Activated effector memory CD4-positive, alpha-beta T cell treated with anti-CD3 and anti-CD28 coated beads, Interleukin-2, amount 50 U/mL, for 16 hours (primary cell): Measurements from ENCODE around the gene STK4.

Source experiments
- DNase-seq: peaks from one replicate; pipeline ENCODE4 v3.0.0-alpha.2; 2020

STK4 gene

GRCh38 chr20:45091366-45091765 is 125.1 kb downstream of the STK4 start:
- DNase-seq = no peak

DNA sequence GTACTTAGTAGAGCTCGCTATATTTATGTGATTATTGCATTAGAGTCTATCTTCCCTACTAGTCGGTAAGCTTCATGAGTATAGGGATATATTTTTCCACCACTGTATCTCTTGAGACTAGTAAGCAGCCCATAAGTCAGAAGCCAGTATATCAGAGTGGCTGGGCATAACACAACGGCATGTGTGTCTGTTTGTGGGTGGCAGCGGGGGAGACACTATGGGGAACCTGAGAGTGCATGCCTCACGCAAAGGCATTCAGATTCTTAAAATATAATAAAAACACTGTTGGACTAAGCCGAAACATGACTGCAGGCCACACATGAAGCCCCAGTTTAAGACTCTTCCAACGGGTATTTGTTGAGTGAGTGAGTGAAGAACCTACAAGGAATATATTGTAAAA is 126.6 kb downstream of the STK4 start:
- DNase-seq = no peak

DNA sequence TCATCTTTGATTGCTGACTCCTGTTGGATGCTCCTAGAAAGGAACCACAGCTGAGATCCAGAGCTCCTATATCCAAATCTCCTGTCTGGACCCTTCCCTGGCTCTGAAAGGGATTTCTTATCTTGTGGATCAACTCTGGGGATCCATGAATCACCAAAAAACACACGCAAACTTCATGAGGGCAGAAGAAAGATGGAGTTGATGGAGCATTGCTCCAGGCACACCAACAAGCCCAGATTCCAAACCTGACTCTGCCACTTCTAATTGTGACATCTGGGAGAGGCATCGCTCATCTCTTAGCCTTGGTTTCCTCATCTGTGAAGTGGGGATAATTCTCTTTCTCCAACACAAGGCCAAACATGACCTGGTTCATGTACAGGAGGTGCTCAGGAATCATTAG is 127.9 kb downstream of the STK4 start:
- no peak for DNase-seq

DNA sequence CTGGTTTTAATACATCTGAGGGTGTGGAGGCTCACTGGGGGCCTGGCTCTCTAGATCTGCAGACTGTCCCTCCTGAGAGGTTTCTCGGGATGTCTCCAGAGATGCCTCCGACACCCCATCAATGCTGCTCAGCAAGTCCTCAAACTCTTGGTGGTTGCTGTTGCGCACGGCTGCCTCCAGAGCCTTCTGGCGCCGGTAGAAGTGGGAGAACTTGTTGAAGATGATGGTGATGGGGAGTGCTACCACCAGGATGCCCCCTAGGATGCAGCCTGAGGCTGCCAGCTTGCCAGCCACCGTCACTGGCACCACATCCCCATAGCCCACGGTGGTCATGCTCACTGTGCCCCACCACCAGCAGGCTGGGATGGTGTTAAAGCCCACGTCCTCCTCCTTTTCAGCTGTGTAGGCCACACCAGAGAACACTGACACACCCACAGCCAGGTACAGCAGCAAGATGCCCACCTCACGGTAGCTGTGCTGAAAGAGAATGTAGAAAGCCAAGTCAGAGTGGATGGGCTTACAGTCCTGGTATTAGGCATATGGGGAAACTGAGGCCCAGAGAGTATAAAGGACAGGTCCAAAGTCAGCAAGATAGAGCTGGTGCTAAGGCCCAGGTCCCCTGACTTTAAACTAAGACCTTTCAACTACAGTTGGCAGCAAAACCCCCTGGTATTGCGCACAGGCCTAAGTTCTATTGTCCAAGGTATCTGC is 128.7 kb downstream of the STK4 start:
- DNase-seq = no peak

DNA sequence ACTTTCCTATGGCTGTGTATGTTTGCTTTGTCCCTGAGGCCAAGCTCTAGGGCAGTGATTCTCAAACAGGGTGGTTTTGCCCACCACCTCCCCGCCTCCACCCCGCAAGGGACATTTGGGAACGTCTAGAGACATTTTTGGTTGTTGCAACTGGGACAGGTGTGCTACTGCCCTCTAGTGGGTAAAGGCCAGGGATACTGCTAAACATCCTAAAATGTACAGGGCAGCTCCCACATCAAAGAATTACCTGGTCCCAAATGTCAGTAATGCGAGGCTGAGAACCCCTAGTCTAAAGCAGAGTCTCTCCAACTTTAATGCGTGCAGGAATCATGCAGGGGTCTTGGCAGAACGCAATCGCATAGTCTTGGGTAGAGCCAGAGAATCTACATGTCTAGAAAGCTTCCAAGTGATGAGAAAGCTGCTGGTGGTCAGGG is 129.5 kb downstream of the STK4 start:
- DNase-seq = peak; percentile 78

- no peak for DNase-seq
These were observed 130.5 kb downstream of the STK4 start for GRCh38 chr20:45096781-45097180.

GRCh38 chr20:45097485-45098102 is 131.3 kb downstream of the STK4 start:
- peak; percentile 73 for DNase-seq

GRCh38 chr20:45098103-45098773 is 131.9 kb downstream of the STK4 start:
- DNase-seq = no peak

DNA sequence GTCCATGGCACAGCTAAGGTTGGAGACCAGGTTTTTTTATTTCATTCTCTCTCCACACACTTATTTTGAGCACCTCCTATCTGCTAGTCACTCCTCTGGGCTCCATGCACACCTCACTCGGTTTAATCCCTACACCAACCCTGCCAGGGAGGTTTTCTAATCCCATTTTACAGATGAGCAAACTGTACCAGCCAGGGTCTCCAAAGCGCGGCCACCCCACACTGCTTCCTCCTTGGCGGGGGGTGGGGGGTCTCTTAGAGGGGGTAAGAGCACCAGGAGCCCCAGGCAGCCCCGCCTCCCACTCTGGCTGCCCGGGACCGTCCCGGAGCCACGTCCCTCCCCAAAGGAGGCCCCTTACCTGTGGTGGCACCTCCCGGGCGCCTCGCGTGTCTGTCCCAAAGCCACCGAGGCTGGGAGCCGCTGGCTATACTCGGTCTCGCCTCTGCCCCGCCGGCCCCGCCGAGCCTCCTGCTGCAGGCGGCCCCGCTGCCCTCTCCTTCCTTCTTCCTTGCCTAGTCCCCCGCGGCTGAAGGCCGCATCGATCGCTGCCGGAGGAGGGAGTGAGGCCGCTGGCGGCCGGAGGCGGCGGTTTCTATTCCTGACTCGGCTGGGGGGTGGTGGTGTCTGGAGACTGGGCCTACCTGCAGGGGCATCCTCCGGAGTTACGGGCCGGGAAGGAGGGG is 134.4 kb downstream of the STK4 start, which contains the start of gene KCNS1:
Gene KCNS1, minus strand, starts transcription at position 565 of the 683 bp plus-strand sequence. CDS start 1,891 bp downstream, outside the sequence.
- no peak for DNase-seq

GRCh38 chr20:45101333-45101850 is 135.1 kb downstream of the STK4 start:
- DNase-seq = no peak

GRCh38 chr20:45103072-45103471 is 136.8 kb downstream of the STK4 start:
- DNase-seq = no peak

GRCh38 chr20:45104786-45105185 is 138.5 kb downstream of the STK4 start:
- no peak for DNase-seq

GRCh38 chr20:45105317-45105716 is 139.0 kb downstream of the STK4 start:
- DNase-seq = no peak

DNA sequence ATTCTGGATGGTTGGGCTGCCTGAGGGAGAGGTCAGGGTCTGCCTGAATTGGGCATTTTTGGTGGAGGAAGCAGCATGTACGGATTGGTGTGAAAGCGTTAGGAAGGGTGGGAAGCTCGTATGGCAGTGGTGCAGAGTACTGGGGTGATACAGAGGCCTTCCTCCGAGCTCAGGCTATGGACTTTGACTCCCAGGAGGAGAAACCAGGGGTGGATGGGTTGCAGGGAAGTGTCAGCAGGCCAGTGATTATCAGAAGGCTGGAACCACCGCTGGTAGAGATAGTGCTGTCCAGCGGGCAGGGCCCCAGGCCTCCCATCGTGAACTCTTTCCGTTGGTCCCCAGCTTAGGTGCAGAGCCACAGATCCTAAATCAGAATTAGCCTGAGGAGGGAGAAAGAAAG is 143.3 kb downstream of the STK4 start:
- no peak for DNase-seq

DNA sequence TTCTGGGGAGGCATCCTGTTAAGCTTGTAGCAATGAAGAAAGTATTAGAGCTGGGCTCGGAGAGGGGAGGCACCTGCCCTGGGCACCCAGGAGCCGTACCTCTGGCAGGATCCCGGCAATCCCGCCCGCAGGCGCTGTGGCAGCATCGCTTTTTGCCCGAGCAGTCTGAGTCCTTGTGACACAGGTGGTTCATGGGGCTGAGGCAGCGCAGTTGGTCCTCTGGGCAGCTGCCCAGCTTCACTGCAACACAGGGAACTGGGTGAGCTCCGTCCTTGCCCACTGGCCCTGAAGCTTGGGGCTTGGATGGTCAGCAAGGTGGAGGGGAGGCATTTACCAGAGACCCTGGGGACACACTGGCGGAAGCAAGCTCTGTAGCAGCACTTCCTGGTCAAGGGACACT is 144.0 kb downstream of the STK4 start:
- no peak for DNase-seq

DNA sequence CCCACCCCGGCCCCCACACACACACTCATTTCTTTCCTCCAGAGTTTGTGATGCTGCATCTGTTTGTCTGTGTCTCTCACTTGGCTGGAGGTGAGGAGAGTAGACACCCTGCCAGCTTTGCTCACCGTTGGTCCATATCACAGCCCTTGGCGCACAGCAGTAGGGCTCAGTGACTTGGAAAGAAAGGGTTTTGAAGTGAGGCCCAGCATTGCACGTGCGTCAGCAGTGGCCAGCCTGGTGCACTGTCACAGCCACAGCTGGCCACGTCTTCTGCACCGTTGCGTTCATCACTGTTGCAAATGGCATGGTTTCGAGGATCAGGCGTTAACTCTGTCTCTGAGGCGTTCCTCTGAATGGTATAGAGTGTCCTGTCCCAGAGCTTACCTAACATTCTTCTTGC is 145.0 kb downstream of the STK4 start:
- no peak for DNase-seq

DNA sequence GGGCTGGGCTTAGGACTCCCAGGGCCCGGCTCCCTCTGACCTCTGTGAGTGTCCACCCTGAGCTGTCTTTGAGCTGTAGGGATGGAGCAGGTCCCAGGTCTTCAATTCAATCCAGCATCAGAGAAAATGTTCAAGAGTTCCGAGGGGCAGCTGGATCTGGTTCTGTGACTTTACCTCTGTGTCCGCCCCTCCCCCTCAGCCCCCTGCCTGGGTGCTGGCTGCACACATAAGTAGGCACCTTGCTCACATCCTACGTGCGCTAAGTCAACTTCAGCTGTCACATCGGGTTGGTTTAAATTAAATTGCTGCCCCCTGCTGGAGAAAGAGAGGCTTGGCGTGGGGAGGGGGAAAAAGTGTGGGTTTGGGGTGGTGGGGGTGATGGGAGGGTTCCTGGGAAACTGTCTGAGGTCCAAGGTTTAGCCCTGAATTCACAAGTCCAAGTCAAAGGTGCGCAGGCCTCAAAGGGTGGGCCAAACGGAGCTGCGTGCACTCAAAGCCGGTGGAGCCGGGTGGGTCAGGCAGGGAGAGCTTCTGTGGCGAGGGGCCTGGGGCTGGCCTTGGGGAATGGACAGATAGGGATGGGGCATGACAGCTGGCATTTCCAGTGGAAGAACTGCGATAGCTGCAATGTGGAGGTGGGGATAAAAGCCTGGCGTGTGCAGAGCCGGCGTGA is 145.6 kb downstream of the STK4 start:
- no peak for DNase-seq

DNA sequence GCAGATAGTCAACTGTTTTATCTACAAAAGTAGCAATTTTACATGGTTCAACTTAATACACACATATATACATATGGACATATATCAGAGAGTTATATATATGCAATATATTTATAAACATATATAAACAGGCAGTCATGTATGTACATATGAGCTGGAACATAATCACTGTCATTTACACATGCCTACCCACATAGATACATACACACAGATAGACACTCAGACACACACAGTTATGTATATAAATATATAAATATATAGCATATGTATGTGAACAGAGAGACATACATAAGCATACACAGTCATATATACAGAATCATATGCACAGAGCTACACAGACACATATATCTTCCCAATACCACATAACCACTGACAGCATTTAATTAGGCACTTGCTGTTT is 146.4 kb downstream of the STK4 start:
- no peak for DNase-seq

GRCh38 chr20:45113865-45114264 is 147.6 kb downstream of the STK4 start:
- no peak for DNase-seq

DNA sequence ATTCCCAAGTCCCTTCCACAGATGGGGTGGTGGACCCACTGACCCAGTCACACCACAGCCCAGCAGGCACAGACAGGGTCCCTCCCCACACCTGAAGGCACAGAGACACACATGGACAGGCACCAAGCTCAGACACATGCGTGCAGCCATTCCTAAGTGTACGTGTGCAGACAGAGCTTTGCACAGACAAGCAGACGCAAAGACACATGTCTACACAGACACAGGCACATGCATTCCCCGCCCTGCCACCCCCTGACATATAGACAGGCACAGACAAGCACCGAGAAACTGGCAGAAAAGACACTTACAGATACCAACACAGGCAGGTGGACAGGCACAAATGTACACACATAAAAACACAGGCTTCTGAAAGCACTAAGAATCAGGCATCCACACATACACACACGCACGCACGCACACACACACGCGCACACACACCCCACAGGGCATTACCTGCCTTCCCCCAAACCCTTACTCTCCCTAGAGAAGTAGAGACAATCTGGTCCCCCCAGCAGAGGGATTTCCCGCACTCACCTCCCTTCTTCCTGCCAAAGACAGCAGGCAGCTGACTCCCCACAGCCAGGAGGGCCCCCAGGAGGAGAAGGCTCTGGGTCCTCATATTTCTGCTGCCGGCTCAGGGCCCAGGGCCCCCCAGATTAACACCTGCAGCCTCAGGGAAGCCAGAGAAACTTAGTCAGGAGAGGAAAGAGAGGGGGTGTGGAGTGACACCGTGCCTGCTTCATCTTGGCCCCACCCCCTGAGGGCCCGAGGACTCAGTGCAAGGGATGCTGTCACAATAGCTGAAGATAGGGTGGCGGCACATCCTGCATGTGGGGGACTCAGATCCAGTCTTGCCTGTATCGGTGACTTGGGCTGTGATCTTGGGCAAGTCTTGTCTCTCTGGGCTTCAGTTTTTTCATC is 148.4 kb downstream of the STK4 start, which contains the start of gene WFDC5:
Gene WFDC5, minus strand, starts transcription at position 710 of the 921 bp plus-strand sequence. Its CDS starts 91 bp downstream, at position 619.
- no peak for DNase-seq

GRCh38 chr20:45115386-45115774 is 149.1 kb downstream of the STK4 start:
- no peak for DNase-seq
